Body of pancreas (tissue), 4 donors: Measurements from ENCODE around the gene SERPINI1. TPM values are rescaled to one million over a fixed set of nuclear protein-coding genes. Genes with fewer than 3 reads are reported as not detected.

Source experiments
- ATAC-seq: fragments of 150-250 bp; one replicate; pipeline ENCODE4 v1.9.1; 2016
- DNase-seq, 4 donors: peaks; one replicate each; pipeline ENCODE4 v3.0.0-alpha.2; 2019
- H3K27ac ChIP-seq, 4 donors: fragments of 200-600 bp; sonication (generic); 1 replicate in 3 of 4; 2 replicates in 1 of 4; pipeline versions ENCODE4 v1.5.1 to v1.6.1; 2016 to 2019; ENCODE audit warnings: mild to moderate bottlenecking in 1 of 4, mixed read lengths in 1 of 4, moderate library complexity in 1 of 4
- H3K27me3 ChIP-seq, 2 donors: fragments of 200-600 bp; sonication (generic); one replicate each; pipeline ENCODE4 v1.6.0; 2016; ENCODE audit warnings: mild to moderate bottlenecking in 1 of 2
- H3K36me3 ChIP-seq, 2 donors: fragments of 200-600 bp; sonication (generic); replicated peaks in 1 of 2; 2 replicates each; pipeline ENCODE4 v1.5.1; 2016; ENCODE audit warnings: low read depth in 2 of 2; ENCODE audit not compliant: insufficient read depth in 1 of 2
- H3K4me1 ChIP-seq: fragments of 200-600 bp; sonication (generic); one replicate; pipeline ENCODE4 v1.6.0; 2016
- H3K4me3 ChIP-seq, 2 donors: fragments of 200-600 bp; sonication (generic); 1 replicate in 1 of 2; 2 replicates in 1 of 2; pipeline ENCODE4 v1.5.1; 2016 to 2019
- H3K9me3 ChIP-seq, 3 donors: fragments of 200-600 bp; sonication (generic); 1 replicate in 2 of 3; 2 replicates in 1 of 3; pipeline ENCODE4 v1.5.1; 2016
- POLR2A ChIP-seq, 3 donors: fragments of 450-650 bp; IDR thresholded peaks; one replicate each; pipeline ENCODE4 v1.6.1; 2016; ENCODE audit warnings: antibody characterized with exemption in 3 of 3, mild to moderate bottlenecking in 2 of 3
- WGBS, 2 donors: methylation state at CpG; one replicate each; pipeline ENCODE4 v1.1.5; 2017; 5-methylcytosine and 5-hydroxymethylcytosine counted together
- intact Hi-C: fragments of 100-400 bp; cut with DNase I; formaldehyde crosslinking; loops from one replicate; pipeline ENCODE4 v1.15.1; 2023
- total RNA-seq, 2 donors: library from RNA; depleted of rRNA; stranded (reverse); fragments of >200 nt; gene quantifications; one replicate each; pipeline ENCODE4 v1.1.0, GENCODE V29; 2016
- TF ChIP-seq, protein P1 (sequence below), 7 experiments: fragments of 450-650 bp in 4 of 7; fragments of 200-600 bp in 3 of 7; sonication (generic) in 3 of 7; IDR thresholded peaks; one replicate each; pipeline ENCODE4 v1.5.1; 2016 to 2019; ENCODE audit warnings: antibody characterized with exemption in 7 of 7

Gene SERPINI1
- total RNA-seq, 2 donors from 2014 or later: 10.2 to 20.0 TPM

DNA sequence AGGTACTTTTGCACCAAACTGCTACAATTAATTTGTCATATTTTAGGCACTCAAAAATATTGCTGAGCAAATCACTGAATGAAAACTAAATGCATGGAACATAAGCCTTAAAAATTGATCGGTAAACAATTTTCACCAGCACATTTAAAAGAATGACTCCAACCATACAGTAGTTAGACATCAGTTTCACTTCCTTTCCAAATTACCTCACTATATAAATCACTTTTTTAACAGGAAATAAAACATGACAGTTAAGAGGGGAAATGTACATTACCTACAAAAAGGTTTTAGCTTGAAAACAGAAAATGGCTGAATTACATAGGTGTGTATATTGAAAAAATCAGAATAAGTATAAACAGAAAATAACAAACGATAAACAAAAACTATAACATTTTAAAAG, 108.4 kb downstream of the SERPINI1 start:
- Histone ChIP-seq H3K9me3 (no peaks in the 10 kb centered on the region), H3K36me3 (no peaks in the 10 kb centered on the region), H3K27ac (no peak overlapping the region), H3K27me3 (no peaks in the 10 kb centered on the region), H3K4me1 (no peaks in the 10 kb centered on the region), H3K4me3 (no peak overlapping the region)
- WGBS, 2 donors: 77 to 88% methylated on average over 2 of the region's 2 CpGs
- DNase-seq (no peak), ATAC-seq (no peak)
- TF ChIP-seq POLR2A (IDR thresholded peaks at IDR 0.05): no peak
- TF ChIP-seq, protein P1, sequence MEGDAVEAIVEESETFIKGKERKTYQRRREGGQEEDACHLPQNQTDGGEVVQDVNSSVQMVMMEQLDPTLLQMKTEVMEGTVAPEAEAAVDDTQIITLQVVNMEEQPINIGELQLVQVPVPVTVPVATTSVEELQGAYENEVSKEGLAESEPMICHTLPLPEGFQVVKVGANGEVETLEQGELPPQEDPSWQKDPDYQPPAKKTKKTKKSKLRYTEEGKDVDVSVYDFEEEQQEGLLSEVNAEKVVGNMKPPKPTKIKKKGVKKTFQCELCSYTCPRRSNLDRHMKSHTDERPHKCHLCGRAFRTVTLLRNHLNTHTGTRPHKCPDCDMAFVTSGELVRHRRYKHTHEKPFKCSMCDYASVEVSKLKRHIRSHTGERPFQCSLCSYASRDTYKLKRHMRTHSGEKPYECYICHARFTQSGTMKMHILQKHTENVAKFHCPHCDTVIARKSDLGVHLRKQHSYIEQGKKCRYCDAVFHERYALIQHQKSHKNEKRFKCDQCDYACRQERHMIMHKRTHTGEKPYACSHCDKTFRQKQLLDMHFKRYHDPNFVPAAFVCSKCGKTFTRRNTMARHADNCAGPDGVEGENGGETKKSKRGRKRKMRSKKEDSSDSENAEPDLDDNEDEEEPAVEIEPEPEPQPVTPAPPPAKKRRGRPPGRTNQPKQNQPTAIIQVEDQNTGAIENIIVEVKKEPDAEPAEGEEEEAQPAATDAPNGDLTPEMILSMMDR (IDR thresholded peaks at IDR 0.05): no peak
- intact Hi-C loops: no loop called here

DNA sequence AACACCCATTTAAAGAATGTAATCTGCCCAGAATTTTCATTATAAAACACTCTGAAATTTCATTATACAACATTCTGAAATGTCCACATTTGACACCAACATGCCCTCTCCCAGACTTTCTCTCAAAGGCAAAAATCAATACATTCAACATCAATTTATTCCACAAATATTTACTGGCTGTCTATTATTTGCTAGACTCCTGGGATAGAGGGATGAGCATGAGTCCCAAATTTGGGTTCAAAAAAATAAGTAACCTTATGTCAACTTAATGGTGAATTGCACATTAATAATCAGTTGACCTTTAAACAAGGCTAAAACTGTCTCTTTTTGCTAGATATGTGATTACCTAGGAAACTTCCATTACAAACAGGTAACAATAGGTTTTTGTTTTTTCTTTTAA, 109.0 kb downstream of the SERPINI1 start:
- DNase-seq: no peak
- intact Hi-C loops: no loop called here

DNA sequence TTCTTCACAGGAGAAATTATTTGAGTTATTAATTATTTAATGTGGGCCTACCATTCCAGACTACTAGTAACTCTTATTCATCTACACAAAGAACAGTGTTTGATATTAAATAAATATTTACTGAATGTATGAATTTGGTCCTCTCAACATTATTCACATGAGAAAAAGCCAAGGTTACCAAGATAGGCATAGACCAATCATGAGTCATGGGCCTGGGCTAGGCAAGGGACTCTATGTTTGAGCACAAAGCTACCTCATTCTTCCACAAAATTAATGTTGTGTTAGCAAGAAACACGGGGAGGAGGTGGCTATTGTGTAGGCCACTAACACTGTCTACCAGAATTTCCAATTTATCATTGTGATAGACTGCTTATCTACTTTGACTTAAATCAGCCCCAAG, 115.7 kb downstream of the SERPINI1 start:
- Histone ChIP-seq H3K4me1 (no peaks in the 10 kb centered on the region), H3K27ac (no peak overlapping the region), H3K4me3 (no peak overlapping the region), H3K36me3 (no peaks in the 10 kb centered on the region), H3K27me3 (no peaks in the 10 kb centered on the region), H3K9me3 (no peaks in the 10 kb centered on the region)
- TF ChIP-seq, protein P1 (IDR thresholded peaks at IDR 0.05): no peak
- no peak for TF ChIP-seq POLR2A (IDR thresholded peaks at IDR 0.05)
- intact Hi-C loops: no loop called here
- no peak for DNase-seq
- WGBS, 2 donors: 11 to 24% methylated on average over 1 of the region's 1 CpG
- no peak for ATAC-seq

More for the DNA sequence above, 109.0 kb downstream of the SERPINI1 start:
- TF ChIP-seq, protein P1 (IDR thresholded peaks at IDR 0.05): no peak
- no peak for TF ChIP-seq POLR2A (IDR thresholded peaks at IDR 0.05)
- H3K27me3 ChIP-seq: no peaks in the 10 kb centered on the region
- H3K4me1 ChIP-seq: no peaks in the 10 kb centered on the region
- no peak overlapping the region for H3K27ac ChIP-seq
- ATAC-seq: no peak
- no peaks in the 10 kb centered on the region for H3K9me3 ChIP-seq
- H3K36me3 ChIP-seq: no peaks in the 10 kb centered on the region
- H3K4me3 ChIP-seq: no peak overlapping the region

DNA sequence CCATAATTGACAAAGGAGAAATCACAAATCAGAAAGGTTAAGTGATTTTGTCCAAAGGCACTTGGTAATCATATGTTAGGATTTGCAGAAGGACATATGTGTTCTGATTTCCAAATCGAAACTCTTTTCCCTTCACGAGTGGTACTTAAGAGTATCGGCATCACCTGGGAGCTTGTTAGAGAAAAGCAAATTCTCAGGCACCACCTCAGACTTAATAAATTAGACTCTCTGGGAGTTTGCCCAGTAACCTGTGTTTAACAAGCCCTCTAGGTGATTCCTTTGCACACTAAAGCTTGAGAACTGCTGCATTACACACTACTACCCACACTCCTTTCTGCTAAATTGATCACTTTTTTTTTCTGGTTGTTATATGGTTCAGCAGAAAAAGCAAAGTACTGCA, 116.2 kb downstream of the SERPINI1 start:
- H3K27me3 ChIP-seq: no peaks in the 10 kb centered on the region
- ATAC-seq (no peak), DNase-seq (no peak)
- H3K27ac ChIP-seq: no peak overlapping the region
- H3K4me1 ChIP-seq: no peaks in the 10 kb centered on the region
- no peaks in the 10 kb centered on the region for H3K36me3 ChIP-seq
- TF ChIP-seq, protein P1 (IDR thresholded peaks at IDR 0.05): no peak
- no peak for TF ChIP-seq POLR2A (IDR thresholded peaks at IDR 0.05)
- H3K9me3 ChIP-seq: no peaks in the 10 kb centered on the region
- no peak overlapping the region for H3K4me3 ChIP-seq
- intact Hi-C loops: no loop called here
- WGBS, 2 donors: 90 to 92% methylated on average over 3 of the region's 3 CpGs

DNA sequence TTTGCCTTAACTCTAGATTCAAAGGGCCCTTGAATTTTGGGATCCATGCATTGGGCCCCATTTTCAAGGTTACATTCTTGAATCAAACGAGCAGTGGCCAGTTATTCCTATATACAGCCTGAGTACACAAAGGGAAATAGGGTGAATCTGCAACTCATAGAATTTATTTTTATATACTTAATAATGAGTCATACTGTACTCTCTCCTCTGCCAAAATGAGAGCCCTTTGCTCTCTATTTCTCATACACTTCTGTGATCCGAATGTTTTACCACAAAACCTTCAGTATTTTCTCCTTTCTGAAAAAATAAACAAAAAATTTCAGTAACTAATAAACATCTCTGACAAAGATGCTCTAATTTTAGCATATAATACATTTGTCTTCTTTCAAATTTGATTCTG, 116.7 kb downstream of the SERPINI1 start:
- Histone ChIP-seq H3K27me3 (no peaks in the 10 kb centered on the region), H3K36me3 (no peaks in the 10 kb centered on the region), H3K27ac (no peak overlapping the region), H3K4me1 (no peaks in the 10 kb centered on the region), H3K4me3 (no peak overlapping the region), H3K9me3 (no peaks in the 10 kb centered on the region)
- ATAC-seq: no peak
- TF ChIP-seq, protein P1 (IDR thresholded peaks at IDR 0.05): no peak
- TF ChIP-seq POLR2A (IDR thresholded peaks at IDR 0.05): no peak
- intact Hi-C loops: no loop called here
- DNase-seq: no peak
- 71 to 74% methylated on average over 2 of the region's 2 CpGs for WGBS, 2 donors
